HG03460 (cell line): ENCODE results near the gene SAMD8.
"Not testable (repeated sequence)": the region's sequence is repeated elsewhere in the genome, so short reads cannot be mapped to it uniquely, and the experiment has no call there.

Source experiments
- ATAC-seq: cut with Tn5 transposase; IDR thresholded peaks from one replicate; pipeline ENCODE4 v1.9.1; 2021; ENCODE audit not compliant: unreplicated experiment

Gene SAMD8

DNA sequence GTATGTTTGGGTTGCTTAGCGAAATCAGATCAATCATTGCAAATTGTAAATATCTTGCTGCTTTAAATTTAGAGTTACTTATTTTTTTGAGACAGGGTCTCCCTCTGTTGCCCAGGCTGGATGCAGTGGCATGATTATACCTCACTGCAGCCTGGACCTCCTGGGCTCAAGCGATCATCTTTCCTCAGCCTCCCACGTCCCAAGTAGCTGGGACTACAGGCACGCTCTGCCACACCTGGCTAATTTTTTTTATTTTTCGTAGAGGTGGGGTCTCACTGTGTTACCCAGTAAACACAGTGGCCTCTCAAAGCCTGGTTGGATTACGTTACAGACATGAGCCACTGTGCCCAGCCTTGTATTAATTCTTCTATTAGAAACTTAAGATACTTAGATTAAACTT, 100.9 kb downstream of the SAMD8 start:
- ATAC-seq: no peak

DNA sequence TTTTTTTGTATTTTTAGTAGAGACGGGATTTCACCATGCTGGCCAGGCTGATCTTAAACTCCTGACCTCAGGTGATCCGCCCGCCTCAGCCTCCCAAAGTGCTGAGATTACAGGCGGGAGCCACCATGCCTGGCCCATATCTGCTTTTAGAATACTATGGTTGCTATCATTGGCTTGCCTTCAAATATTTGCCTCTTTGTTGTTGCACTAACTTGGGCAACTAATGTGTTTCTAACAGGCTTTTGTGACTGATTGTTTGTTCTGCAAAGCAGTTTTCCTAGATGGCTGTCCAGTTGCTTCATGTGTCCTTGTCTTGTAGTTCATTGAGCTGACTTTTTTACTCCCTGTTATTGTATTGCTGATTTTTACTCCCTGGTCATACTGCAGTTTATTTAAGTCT, 108.8 kb downstream of the SAMD8 start:
- no peak for ATAC-seq

DNA sequence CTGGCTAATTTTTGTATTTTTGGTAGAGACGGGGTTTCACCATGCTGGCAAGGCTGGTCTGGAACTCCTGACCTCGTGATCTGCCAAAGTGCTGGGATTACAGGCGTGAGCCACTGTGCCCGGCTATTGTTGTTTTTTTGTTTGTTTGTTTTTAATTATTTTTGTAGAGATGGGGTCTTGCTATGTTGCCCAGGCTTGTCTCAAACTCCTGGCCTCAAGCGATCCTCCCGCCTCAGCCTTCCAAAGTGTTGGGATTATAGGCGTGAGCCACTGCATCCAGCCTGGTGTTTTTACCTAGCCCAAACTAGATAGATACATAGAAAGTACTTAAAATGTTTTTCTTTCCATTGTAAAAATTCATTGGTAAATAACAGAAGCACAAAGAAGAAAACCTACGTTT, 110.0 kb downstream of the SAMD8 start:
- not testable (repeated sequence) for ATAC-seq

DNA sequence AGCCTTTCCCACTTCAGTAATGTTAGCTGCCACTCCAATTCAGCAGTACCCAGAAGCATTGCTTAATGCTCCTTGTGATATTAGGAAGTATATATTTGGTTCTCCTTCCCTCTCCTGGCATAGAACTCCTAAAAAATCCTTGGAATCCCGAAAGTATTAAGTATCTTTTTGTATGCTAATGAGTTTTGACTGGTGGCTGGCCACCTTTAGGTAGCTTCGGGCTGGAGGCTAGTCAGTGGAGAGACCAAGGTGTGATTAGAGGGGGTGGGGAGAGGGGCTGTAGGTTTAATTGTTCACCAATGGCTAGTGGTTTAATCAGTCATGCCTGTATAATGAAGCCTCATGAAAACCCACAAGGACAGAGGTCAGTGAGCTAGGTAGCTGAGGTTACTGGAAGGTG, 112.1 kb downstream of the SAMD8 start:
- ATAC-seq: no peak

DNA sequence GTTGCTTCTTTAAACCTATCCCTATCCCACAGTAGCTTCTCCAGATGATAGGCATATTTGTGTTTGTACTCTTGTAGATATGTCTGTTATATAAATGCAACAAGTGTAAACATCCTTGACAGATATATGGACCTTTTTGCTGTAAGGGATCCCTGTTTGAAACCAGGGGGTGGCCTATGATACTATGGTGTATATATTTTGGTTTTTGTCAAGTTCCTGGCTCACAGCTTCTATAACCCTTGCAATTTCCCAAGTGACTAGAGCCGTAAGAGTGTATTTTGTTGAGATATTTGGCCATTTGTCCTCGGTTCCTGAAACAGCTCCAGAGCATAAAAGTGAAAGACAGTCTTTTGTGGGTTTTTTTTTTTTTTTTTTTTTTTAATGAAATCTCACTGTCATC, 114.6 kb downstream of the SAMD8 start:
- no peak for ATAC-seq

DNA sequence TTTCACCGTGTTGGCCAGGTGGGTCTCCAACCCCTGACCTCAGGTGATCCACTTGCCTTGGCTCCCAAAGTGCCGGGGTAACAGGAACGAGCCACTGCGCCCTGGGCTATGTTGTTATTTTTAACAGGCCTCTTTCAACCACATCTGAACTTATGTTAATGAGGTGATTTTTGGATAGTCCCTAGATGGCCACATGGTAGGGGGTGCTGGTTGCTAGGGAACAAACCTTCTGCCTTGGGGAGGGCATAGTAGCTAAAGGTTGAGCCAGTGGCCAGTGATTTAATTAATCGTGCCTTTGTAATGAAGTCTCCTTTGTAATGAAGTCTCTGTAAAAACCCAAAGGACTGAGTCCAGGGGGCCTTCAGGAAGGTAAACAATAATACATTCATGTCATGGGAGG, 115.2 kb downstream of the SAMD8 start:
- no peak for ATAC-seq

DNA sequence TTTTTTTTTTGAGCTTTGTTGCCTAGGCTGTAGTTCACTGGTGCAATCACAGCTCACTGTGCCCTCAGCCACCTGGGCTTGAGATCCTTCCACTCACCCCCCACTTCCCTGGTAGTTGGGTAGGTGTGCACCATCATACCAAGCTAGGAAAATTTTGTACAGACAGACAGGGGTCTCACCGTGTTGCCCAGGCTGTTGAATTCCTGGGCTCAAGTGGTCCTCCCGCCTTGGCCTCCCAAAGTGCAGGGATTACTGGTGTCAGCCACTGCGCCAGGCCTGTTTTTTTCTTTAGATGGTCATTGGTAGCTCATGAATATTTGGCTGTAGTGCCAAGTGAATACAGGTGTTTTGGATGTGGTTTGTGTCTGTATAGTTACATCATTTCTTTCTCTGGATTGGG, 116.8 kb downstream of the SAMD8 start:
- ATAC-seq: no peak

DNA sequence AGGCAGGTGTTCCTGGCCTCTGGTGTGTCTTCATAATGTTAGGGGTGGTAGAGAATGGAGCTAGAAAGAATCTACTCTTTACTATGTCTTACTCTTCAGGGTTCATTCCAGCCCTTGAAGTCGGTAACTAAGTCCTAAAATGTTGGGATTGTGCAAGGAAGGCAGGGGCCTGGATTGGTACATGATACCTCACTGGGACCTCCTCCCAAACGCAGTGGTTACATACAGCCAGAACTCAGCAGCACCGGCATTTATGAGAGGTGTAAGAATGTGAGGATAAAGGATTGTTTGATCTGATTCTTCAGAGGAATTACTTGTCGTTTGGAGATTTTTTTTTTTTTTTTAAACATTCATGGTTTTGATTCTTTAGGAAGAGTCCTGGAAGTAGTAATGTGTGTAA, 117.4 kb downstream of the SAMD8 start:
- ATAC-seq: no peak

DNA sequence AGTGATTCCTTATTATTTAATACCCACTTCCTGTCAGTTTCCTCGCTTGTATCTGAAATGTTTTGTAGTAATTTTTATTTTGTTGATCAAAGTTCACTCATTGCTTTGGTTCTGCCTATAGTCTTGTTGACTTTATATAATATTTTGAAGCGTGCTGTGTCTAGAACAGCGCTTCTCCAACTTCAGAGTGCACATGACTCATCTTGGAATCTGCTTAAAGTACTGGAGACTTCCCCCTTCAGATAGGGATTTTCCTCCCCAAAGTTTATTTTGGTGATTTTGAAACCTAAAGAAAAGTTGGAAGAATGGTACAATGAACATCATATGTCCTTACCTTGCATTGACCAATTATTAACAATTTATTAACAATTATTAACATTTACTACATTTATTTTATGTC, 118.5 kb downstream of the SAMD8 start:
- ATAC-seq: no peak

DNA sequence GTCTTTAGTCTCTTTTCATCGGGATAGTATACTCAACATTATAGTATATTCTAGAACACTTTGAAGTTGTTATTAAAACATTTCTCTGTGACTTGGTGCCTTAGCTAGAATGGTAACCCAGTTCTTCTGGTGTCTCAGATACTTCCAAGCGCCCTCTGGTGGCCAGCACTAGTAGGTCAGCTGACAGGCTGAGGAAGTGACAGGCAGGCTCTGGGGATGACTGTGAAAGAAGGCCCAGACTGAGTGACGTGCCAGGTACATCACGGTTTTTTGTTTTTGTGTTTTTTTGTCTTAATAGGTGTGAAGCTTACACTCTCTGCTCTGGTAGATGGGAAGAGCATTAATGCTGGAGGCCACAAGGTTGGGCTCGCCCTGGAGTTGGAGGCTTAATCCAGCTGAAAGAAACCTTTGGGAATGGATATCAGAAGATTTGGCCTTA, 119.2 kb downstream of the SAMD8 start:
- ATAC-seq: no peak
